HG03571 (cell line): ENCODE results near the gene CORO1C.
"Not testable (repeated sequence)": the region's sequence is repeated elsewhere in the genome, so short reads cannot be mapped to it uniquely, and the experiment has no call there.

Source experiments
- ATAC-seq: cut with Tn5 transposase; IDR thresholded peaks from one replicate; pipeline ENCODE4 v1.9.1; 2021; ENCODE audit not compliant: unreplicated experiment

CORO1C gene

DNA sequence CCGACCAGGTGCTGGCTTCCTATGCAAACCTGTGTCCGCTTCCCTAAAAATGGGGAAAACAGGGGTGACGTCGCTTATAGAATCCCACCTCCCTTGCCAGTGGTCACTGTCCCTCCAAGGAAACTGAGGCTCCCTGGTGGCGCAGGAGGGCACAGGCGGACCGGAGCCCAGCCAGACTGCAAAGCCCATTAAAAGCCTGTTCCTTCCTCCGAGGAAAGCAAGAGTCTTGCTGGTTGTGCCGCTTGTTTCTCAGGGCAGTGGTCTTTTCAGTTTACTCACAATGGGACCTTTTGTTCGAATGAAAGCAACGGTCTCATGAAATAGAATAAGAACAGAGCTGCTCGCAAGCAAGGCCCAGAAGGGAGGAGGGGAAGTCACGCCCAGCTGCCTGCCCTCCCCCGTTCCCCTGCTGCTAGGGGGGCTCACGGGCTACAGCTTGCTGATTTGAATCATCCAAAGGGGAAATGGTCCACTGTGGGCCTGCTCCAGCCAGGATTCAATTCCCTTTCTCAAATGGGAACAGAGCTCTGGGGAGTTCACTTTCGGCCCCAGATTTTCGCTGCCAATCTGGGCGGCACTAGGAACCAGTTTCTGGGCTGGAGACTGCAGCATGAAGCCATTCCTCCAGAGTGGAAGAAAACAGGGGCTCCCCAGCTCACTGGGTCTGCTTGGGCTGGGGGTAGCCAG lies 93.0 kb downstream of the CORO1C start:
- no peak for ATAC-seq

DNA sequence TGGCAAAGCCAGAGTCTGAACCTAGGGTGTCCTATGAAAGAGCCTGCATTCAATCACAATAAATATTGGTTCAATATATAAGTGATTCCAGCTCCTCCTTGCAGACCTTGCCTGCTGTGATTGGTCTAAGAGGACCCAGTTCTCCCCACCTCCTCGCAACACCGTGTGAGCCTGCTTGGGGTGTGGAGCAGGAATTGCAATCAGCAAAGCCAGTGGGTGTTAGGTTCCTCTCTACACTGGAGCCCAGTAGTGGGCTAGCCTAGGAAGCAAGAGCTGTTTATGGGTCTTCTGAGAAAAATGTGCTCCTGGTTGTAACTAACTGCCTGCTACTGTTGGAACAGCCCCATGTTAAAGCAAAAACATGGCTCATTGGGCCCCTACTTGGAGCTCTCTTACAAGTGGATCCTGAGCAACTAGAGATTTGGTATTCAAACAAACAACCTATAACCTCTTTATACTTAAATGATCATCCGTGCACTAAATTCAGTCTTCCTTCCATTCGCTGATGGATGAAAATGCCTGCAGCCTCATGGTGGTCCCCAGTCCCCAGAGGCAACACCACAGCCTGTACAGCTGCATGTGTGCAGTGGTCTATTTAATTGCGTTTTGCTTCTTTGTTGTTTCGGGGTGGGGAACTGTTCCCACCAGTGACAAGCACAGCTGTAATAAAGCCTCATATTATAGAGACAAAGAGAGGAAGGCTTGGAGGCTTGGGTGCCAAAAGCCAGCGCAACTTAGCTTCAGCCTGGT lies 93.9 kb downstream of the CORO1C start:
- ATAC-seq, result no peak

DNA sequence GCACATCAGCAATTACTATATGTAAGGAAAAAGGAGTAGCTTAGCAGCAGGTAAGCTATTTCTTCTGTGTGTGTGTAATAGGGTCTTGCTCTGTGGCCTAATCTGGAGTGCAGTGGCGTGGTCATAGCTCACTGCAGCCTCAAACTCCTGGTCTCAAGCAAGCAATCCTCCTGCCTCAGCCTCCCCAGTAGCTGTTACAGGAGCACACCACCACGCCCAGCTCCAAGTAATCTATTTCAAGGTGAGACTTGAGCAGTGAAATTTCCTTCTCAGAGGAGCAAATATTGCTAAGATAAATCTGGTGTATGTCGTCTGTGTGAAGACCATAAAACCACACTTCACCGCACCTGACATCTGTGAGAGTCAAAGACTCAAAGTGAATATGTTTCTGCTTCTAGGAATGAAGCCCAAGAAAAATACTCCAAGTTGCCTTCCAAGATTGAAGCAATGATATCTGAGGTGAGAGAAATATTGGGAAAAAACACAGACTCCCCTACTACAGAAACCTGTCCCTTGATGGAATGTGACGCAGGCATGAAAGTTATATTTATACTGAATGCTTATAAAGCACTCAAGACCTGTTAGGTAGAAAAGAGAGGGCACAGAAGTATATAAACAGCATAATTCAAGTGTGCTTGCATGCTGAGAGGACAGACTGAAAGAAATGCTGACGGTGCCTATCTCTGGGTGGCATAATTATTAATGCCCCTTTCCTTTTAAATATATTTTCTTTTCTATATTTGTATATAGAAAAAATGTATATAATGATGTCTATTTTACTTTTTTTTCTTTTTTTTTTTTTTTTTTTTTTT lies 95.1 kb downstream of the CORO1C start:
- no peak for ATAC-seq

DNA sequence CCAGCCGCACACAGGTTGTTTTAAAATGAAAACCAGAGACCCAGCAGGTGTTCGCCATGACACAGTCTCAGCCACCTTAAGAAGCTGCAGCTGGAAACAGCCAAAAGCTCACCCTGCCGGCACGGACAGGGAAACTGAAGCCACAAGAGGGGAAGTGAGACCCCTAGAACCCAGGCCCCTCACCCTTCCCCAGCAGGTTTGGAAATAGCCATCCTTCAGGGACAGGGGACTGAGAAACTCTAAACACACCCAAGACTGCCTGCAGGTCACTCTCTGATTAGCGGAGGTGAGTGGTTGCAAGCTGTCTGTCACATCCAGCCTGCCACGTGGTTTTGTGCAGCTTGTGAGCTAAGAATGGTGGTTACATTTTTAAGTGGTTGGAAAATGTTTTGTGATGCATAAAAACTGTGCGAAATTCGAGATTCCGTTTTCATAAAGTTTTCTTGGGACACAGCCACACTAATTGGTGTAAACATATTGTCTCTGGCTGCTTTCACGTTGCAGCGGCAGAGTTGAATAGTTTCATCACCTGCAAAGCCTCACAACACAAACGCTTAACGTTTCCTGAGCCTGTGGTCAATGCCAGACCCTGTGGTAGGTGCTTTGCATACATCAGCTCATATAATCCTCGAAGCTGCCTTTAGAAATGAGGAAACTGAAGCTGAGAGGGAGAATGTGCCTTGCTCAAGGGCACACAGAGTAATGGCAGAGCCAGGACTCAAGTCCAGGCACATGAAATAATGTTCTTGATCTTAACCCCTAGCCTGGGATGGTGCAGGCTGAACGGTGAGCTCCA lies 95.9 kb downstream of the CORO1C start:
- peak; percentile 52 for ATAC-seq

DNA sequence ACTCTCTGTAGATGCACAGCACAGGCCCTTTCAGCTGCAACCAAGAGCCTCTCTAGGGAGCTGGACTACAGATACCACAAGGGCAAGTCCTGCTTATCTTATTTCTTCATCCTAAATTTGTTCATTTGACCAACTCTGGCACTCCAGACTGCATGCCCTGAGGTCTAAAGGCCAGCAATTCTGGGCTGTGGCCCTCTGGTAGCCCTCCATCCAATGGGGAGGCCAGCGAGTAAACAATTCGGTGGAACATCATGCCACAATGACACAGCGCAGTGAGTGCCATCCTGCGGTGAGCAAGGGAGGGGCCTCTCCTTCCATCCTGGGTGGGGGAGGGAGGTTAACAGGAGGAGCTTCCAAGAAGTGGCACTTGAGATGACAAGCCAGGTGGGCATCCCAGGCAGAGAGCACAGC lies 97.0 kb downstream of the CORO1C start:
- ATAC-seq, result no peak

DNA sequence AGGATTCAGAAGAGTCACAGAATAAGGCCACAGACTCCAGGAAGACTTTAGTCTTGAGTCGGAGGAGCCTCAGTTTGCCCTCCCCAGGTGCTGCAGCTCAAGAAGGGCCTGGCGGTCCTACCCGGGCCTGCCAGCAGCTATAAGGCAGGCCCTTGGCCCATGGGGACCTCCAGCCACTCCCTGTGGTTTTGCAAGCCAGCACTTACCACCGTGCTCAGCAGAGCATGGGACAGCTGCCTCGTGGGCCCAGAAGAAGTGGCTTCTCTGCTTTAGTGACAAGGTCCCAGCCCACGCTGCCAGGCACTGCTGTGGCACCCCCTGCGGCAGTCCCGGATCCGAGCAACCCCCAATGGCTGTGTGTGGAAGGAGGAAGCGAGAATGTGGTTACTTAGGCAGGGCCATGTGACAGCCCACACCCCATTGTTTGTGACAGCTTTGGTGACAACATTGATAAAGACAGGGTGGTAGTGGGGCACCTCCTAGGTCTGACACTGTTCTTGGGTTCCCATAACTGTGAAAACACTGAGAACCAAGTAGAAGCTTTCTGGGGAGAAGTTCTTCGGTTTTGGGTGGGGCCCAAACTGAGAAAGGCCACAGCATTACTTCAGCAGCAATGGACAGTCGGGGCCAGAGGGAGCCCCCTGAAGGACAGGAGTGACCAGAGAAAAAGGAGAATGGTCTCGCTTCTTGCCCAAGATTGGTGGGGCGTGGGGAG lies 97.6 kb downstream of the CORO1C start, which contains the start of gene SELPLG:
SELPLG (minus strand) TSS at position 361 of the 715 bp plus-strand sequence. CDS start 9,587 bp downstream, outside the sequence.
- peak; percentile 45 for ATAC-seq

DNA sequence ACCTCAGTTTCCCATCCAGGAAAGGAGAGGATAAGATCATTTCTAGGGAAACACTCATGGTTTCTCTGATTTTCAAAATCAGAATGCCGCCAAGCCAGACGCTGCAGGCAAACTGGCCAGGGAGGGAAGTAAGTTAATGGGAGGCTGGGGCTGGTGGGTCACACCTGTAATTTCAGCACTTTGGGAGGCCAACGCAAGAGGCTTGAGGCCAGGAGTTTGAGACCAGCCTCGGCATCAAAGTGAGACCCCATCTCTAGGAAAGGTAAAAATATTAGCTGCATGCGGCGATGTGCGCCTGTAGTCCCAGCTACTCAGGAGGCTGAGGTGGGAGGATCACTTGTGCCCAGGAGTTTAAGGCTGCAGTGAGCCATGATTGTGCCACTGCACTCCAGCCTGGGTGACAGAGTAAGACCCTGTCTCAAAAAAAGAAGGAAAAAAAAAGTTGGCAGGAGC lies 98.2 kb downstream of the CORO1C start:
- ATAC-seq, result no peak

DNA sequence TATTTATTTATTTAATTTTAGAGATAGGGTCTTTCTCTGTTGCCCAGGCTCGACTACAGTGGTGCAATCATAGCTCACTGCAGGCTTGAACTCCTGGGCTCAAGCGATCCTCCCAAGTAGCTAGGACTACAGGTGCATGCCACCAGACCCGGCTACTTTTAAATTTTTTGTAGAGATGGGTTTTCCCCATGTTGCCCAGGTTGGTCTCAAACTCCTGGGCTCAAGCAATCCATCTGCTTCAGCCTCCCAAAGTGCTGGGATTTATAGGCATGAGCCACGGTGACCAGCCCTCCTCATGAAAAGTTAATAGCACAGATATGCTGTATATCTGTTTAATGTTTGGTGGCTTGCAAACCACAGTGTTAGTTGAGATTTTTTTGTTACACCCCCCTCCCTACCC lies 100.1 kb downstream of the CORO1C start:
- ATAC-seq, result not testable (repeated sequence)

DNA sequence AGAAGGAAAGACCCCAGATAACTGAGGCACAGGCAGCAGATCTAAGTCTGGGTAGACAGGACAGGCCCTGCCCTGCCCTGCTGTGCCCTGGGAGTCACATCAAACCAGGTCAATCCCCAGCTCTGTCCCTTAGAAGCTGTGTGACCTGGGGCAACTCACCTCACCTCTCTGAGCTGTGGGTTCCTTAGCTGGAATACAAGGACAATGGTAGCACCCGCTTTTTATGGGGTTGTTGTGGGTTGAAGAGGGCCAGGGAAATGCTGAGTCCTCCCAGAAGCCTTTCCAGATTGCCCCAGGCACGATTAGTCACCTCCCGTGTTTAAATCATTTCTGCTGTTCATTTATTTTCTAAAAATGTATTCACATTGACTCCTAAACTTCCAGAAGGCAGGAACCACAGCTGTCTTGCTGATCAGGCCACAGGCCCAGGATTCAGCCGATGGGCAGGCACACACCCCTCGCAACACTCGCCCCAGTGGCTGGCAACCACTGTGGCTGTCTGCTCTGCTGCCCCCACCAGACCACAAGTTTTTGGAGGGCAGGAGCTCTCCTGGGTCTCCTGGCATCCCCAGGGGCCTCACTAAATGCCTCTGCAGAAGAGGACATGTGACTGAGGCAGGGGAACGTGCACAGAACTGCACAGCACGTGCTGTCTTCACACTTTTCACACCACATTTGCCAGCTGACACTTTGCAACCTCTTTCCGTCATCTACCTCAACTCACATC lies 100.7 kb downstream of the CORO1C start:
- ATAC-seq, result no peak

DNA sequence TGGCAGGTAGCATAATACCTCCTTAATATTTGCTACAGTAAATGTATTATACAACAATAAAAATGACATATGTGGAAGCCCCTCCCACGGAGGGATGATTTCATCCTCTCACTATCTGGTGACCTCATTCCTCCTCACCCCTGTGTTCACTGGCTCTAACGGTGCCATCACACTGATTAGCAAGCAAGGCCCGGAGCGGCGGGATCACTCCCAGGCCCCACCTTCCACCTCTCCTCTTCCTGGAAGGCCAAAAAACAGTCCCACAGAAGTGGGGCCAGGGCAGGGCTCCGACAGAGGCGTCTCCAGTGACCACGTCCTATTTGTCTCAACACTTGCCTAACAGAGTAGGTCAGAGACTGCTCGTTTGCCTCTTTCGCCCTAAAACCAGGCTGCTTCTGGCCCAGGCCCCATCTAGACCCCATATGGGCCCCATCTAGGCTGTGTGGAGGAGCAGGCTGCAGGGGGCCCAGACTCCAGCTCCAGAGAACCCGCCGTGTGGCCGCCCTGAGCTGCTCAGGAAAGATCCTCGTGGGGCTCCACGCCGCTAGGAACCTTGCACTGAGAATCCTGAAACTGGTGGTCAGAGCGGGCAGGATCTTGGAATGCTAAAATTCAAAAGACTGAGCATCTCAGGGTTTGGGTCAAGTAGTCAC lies 101.4 kb downstream of the CORO1C start:
- no peak for ATAC-seq

DNA sequence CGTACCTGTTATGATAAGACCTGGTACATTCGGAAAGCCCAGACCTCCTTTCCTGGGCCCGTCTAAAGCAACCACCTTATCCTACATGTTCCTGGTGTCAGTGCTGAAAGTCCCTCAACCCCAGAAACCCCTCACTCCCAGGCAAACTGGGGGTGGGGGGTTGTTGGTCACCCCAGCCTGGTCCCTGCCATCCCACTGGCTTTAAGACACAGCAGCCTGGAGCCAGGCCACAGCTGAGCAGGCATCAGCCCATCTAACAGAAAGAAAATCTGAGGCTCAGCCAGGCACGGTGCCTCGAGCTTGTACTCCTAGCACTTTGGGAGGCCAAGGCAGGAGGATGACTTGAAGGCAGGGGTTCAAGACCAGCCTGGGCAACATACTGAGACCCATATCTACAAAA lies 102.2 kb downstream of the CORO1C start:
- ATAC-seq, result no peak

DNA sequence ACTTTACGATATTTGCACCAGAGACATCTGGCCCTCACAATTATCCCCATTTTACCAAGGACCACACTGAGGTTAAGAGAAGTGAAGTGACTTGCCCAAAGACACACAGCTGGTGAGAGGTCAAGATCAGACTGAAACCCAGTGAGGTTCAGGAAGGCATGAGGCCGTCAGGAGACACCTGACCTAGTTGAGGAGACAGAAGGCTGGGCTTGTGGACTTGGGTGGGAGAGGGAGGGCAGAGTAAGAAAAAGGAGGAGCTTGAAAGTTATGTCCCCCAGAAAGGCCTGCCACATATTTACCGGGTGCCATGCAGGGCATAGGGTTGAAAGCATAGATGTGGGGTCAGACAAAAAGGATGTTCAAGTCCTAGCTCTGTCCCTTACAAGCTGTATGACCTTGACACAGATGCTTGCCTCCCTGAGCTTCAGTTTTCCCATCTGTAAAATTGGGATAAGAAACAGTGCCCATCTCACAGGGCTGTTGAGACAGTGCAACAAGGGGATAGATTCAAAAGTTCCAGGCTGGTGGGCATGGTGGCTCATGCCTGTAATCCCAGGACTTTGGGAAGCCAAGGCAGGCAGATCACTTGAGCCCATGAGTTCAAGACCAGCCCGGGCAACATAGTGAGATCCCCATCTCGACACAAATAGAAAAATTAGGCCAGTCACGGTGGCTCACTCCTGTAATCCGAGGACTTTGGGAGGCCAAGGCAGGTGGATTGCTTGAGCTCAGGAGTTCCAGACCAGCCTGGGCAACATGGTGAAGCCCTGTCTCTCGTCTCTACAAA lies 104.0 kb downstream of the CORO1C start:
- no peak for ATAC-seq

DNA sequence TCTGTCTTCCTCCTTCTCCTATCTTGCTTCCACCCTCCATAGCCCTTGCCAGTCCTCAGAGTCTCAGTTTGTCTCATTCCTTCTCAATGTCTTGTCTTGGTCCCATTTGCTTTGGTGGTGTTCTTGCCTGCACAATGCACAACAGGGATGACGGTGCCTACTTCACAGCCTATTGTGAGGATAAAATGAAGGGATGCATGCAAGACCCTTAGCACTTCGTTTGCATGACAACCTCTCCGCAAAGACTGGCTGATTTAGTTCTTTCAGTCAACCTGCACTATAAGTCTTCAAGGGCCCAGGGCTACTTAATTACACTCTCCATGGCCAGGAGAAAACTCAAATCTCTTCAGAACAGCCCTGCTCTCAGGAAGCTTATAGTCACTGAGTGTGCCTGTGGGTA lies 106.1 kb downstream of the CORO1C start:
- ATAC-seq, result no peak

DNA sequence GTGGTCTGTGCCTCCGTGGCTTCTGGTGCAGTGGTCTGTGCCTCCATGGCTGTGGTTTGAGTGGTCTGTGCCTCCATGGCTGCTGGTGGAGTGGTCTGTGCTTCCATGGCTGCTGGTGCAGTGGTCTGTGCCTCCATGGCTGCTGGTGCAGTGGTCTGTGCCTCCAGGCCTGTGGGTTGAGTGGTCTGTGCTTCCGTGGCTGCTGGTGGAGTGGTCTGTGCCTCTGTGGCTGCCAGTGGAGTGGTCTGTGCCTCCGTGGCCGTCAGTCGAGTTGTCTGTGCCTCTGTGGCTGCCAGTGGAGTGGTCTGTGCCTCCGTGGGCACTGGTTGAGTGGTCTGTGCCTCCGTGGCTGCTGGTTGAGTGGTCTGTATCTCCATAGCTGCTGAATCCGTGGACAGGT lies 107.7 kb downstream of the CORO1C start:
- no peak for ATAC-seq

DNA sequence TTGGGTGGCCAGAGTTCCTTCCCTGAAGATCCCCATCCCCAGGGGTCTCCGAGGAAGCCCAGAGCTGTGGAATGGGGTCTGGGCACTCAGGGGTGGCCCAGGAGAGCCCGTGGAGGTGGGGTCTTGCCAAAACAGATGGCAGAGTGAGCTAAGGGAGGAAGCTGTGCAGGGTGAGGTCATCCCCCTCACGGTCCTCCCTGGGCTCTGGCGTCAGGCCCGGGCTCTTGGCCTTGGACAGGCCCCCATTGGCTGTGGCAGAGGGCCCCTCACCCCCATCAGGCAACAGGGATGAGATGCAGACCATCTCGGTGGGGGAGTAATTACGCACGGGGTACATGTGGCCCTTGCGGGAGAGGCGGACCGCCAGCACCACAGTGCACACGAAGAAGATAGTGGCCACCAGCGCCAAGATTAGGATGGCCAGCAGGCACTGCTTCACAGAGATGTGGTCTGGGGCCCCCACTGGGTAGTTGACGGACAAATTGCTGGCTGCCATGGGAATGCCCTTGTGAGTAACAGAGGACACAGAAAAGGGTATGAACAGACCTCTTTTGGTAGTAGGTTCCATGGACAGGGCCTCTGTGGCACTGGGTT lies 108.3 kb downstream of the CORO1C start:
- no peak for ATAC-seq

DNA sequence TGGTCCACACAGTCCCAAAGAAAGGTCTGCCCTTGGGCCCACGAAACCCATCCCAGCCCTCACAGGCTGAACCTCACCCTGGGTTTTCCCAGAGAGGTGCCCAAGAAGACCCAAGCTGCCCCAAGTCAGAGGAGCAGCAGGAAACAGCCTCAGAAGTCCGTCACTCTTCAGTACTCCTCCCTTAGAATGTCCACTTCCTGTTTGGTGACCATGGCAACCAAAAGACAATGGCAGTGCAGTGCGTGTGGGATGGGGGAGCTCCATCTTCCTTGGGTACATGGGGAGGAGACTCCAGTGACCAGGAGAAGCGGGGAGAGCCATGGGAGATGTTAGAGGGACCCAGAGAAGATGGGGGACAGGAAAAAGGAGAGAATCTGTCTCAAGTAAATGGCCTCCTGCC lies 108.9 kb downstream of the CORO1C start:
- no peak for ATAC-seq

DNA sequence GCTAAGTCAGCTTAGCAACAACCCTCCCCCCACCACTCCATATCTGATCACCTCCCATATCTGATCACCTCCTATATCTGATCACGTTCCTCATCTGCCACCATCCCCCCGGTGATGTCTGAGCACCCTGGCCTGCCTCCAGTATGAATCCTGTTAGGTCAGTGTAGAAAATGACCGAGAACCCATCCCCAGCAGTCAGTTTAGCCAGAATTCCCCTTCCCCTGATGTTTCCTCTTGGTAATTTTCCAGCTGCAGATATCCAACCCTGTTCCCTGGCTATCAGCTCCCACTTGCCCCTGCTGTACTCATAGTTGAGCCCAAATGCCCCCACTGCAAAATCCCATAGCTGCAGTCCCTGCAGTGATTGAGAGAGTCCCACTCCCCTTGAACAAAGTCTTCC lies 110.2 kb downstream of the CORO1C start:
- ATAC-seq, result no peak
